OCI-LY3 (cell line): ENCODE measurements around the gene ORC4.

Experiments
- CTCF ChIP-seq: fragments of 200-600, 300-600 bp; sonication (generic); IDR thresholded peaks from 2 replicates; pipeline ENCODE4 v1.5.1; 2014; ENCODE audit warnings: antibody characterized with exemption, low read length, low read depth
- EZH2phosphoT487 ChIP-seq: fragments of 200-600 bp; shearing (Covaris generic); IDR thresholded peaks from 2 replicates; pipeline ENCODE4 v1.6.1; 2018; ENCODE audit warnings: antibody characterized with exemption, mixed run types, low read depth

DNA sequence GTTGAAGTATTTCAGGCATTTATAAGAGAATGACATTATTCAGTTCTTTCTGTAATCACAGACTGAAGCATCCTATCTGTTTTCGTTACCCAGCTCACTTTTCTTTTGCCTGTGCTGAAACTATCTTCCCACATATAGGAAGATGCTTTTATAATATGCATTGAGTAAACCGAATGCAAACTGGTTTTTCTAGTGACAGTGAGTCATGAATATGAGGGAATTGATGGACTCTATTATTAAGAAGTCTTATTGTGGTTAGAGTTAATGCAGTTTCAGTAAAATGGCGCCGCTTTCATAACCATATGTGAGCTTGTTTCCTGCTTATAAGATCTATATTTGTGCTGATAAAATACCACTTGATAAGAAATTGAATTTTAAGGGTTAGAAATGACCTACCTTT lies 116.5 kb downstream of the ORC4 start:
- TF ChIP-seq CTCF (no peak), EZH2phosphoT487 (no peak)
